Esophagus muscularis mucosa (tissue), 4 donors: Measurements from ENCODE around the gene MED26. TPM values are rescaled to one million over a fixed set of nuclear protein-coding genes. Genes with fewer than 3 reads are reported as not detected.

Experiments used
- DNase-seq: peaks from one replicate; pipeline ENCODE4 v3.0.0-alpha.2; 2017; ENCODE audit errors: extremely low spot score
- H3K27ac ChIP-seq, 4 donors: fragments of 200-600 bp; sonication (generic); replicated peaks in 1 of 4; 1 replicate in 3 of 4; 2 replicates in 1 of 4; pipeline ENCODE4 v1.5.1; 2016 to 2019; ENCODE audit warnings: mild to moderate bottlenecking in 1 of 4
- H3K27me3 ChIP-seq, 4 donors: fragments of 200-600 bp; sonication (generic); one replicate each; pipeline versions ENCODE4 v1.5.1 to v1.6.0; 2016 to 2019
- H3K36me3 ChIP-seq, 4 donors: fragments of 200-600 bp; sonication (generic); one replicate each; pipeline ENCODE4 v1.5.1; 2016 to 2019
- H3K4me1 ChIP-seq, 4 donors: fragments of 200-600 bp; sonication (generic); one replicate each; pipeline ENCODE4 v1.5.1; 2016 to 2019
- H3K4me3 ChIP-seq, 4 donors: fragments of 200-600 bp; sonication (generic); 1 replicate in 2 of 4; 2 replicates in 2 of 4; pipeline ENCODE4 v1.5.1; 2016 to 2019; ENCODE audit warnings: mild to moderate bottlenecking in 4 of 4, moderate library complexity in 1 of 4
- H3K9me3 ChIP-seq, 4 donors: fragments of 200-600 bp; sonication (generic); 1 replicate in 3 of 4; 2 replicates in 1 of 4; pipeline ENCODE4 v1.5.1; 2016 to 2019
- EP300 ChIP-seq: sonication (generic); formaldehyde crosslinking; IDR thresholded peaks from one replicate; pipeline ENCODE4 v1.6.1; 2017; ENCODE audit warnings: antibody characterized with exemption
- POLR2A ChIP-seq: fragments of 450-650 bp; IDR thresholded peaks from one replicate; pipeline ENCODE4 v1.6.1; 2017; ENCODE audit warnings: antibody characterized with exemption, moderate library complexity, mild to moderate bottlenecking, low read depth
- POLR2AphosphoS5 ChIP-seq, 2 donors: sonication (generic); formaldehyde crosslinking; IDR thresholded peaks; one replicate each; pipeline ENCODE4 v1.6.1; 2017; ENCODE audit warnings: antibody characterized with exemption in 2 of 2
- WGBS: methylation state at CpG from one replicate; pipeline ENCODE4 v1.1.5; 2018; 5-methylcytosine and 5-hydroxymethylcytosine counted together
- intact Hi-C: fragments of 100-400 bp; cut with DNase I; formaldehyde crosslinking; loops from one replicate; pipeline ENCODE4 v1.15.1; 2023
- total RNA-seq, 4 donors: library from RNA; depleted of rRNA; stranded (reverse); fragments of >200 nt; gene quantifications; one replicate each; pipeline versions ENCODE4 v1.1.0 to v1.2.1, GENCODE V29; 2016
- TF ChIP-seq, protein P1 (sequence below), 3 experiments: fragments of 200-600 bp in 2 of 3; fragments of 450-650 bp in 1 of 3; sonication (generic) in 2 of 3; IDR thresholded peaks; one replicate each; pipeline ENCODE4 v1.5.1; 2017 to 2019; ENCODE audit warnings: antibody characterized with exemption in 3 of 3, mild to moderate bottlenecking in 2 of 3, moderate library complexity in 1 of 3

The MED26 gene
- total RNA-seq, 4 donors from 2014 or later, result 4.2 to 11.7 (median 8.8) TPM

- Histone ChIP-seq H3K4me1 (peaks cover 42 to 88% (median 57%) of the 10 kb centered on the region in 4 donors), H3K27me3 (no peaks in the 10 kb centered on the region), H3K4me3 (no peak overlapping the region), H3K36me3 (peaks cover 28 to 55% (median 43%) of the 10 kb centered on the region in 4 donors), H3K27ac (no peak overlapping the region), H3K9me3 (no peaks in the 10 kb centered on the region)
- intact Hi-C loops, result no loop called here
- TF ChIP-seq, protein P1, sequence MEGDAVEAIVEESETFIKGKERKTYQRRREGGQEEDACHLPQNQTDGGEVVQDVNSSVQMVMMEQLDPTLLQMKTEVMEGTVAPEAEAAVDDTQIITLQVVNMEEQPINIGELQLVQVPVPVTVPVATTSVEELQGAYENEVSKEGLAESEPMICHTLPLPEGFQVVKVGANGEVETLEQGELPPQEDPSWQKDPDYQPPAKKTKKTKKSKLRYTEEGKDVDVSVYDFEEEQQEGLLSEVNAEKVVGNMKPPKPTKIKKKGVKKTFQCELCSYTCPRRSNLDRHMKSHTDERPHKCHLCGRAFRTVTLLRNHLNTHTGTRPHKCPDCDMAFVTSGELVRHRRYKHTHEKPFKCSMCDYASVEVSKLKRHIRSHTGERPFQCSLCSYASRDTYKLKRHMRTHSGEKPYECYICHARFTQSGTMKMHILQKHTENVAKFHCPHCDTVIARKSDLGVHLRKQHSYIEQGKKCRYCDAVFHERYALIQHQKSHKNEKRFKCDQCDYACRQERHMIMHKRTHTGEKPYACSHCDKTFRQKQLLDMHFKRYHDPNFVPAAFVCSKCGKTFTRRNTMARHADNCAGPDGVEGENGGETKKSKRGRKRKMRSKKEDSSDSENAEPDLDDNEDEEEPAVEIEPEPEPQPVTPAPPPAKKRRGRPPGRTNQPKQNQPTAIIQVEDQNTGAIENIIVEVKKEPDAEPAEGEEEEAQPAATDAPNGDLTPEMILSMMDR (IDR thresholded peaks at IDR 0.05), result no peak
- 81% methylated on average over 16 of the region's 17 CpGs for WGBS
- DNase-seq, result no peak
Measured at GRCh38 chr19:16577531-16577985, 50.4 kb downstream of the MED26 start.

DNA sequence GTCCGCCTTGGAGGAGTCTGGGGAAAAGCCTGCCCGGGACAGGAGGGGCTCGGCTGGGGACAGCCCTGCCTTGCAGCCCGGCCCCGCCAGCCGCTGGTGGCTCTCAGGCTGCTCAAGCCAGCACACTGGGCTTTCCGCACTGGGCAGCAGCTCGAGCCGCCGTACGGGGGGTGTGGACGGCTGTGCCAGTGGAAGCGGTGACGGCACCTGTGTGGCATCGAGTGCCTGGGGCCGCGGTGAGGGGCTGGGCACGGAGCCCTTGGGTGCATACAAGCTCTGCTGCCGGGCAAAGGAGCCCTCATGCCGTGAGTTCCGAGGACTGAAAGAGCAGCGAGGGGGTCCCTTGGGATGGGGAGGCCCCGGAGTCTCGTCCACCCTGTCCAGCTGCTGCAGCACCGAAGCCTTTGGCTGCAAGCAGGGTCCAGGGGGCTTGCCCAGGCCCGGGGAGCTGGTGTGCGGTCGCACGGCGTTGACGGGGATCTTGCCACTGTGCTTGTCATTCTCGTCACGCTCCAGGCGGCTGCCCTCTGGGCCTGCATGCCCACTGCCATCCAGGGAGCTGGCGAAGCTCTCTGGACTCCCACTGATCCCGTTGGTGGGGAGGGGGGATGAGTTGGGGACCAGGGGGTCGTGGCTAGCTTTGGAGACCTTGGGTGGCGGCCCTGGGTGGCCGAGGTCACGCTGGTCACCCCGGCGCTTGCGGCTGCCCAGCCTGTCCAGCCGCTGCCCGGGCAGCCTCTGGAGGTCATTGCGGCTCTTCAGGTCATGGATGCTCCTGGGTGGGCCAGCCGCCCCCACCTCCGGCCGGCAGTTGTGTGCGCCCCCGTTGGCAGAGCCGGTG, 51.1 kb downstream of the MED26 start:
- no peaks in the 10 kb centered on the region for H3K27me3 ChIP-seq
- H3K9me3 ChIP-seq, result no peaks in the 10 kb centered on the region
- 89% methylated on average over 26 of the region's 52 CpGs for WGBS
- H3K36me3 ChIP-seq, result peaks cover 28 to 52% (median 43%) of the 10 kb centered on the region in 4 donors
- no peak overlapping the region for H3K27ac ChIP-seq
- intact Hi-C loops, result no loop called here
- TF ChIP-seq POLR2A, result no peak
- TF ChIP-seq, protein P1 (IDR thresholded peaks at IDR 0.05), result no peak
- TF ChIP-seq EP300, result no peak
- no peak for TF ChIP-seq POLR2AphosphoS5 (IDR thresholded peaks at IDR 0.05)
- DNase-seq, result no peak
- peaks cover 35 to 82% (median 50%) of the 10 kb centered on the region in 4 donors for H3K4me1 ChIP-seq
- no peak overlapping the region for H3K4me3 ChIP-seq

GRCh38 chr19:16575861-16576689, 51.9 kb downstream of the MED26 start:
- Histone ChIP-seq H3K27ac (no peak overlapping the region), H3K4me3 (no peak overlapping the region), H3K27me3 (no peaks in the 10 kb centered on the region), H3K36me3 (peaks cover 28 to 52% (median 43%) of the 10 kb centered on the region in 4 donors), H3K9me3 (no peaks in the 10 kb centered on the region), H3K4me1 (peaks cover 34 to 82% (median 50%) of the 10 kb centered on the region in 4 donors)
- DNase-seq, result no peak
- intact Hi-C loops, result no loop called here
- TF ChIP-seq EP300, result no peak
- no peak for TF ChIP-seq POLR2A
- no peak for TF ChIP-seq POLR2AphosphoS5 (IDR thresholded peaks at IDR 0.05)
- TF ChIP-seq, protein P1 (IDR thresholded peaks at IDR 0.05), result no peak
- 86% methylated on average over 33 of the region's 48 CpGs for WGBS

- TF ChIP-seq, protein P1 (IDR thresholded peaks at IDR 0.05), result no peak
- no peak for DNase-seq
- no peak overlapping the region for H3K27ac ChIP-seq
- H3K9me3 ChIP-seq, result no peaks in the 10 kb centered on the region
- WGBS, result 85% methylated on average over 2 of the region's 2 CpGs
- peaks cover 28 to 52% (median 43%) of the 10 kb centered on the region in 4 donors for H3K36me3 ChIP-seq
- H3K27me3 ChIP-seq, result no peaks in the 10 kb centered on the region
- H3K4me1 ChIP-seq, result peaks cover 32 to 83% (median 53%) of the 10 kb centered on the region in 4 donors
- no peak overlapping the region for H3K4me3 ChIP-seq
- intact Hi-C loops, result no loop called here
Measured at GRCh38 chr19:16575282-16575681, 52.7 kb downstream of the MED26 start.
